K562 (cell line): ENCODE measurements around the gene JAM2. TPM values are rescaled to one million over a fixed set of nuclear protein-coding genes. Genes with fewer than 3 reads are reported as not detected.

Source experiments
- AFF1 ChIP-seq, 2 experiments: fragments of 450-650 bp; IDR thresholded peaks; 2 replicates each; pipeline ENCODE4 v1.6.1; 2018; ENCODE audit warnings: mild to moderate bottlenecking in 2 of 2, low read depth in 1 of 2; ENCODE audit not compliant: partially characterized antibody in 2 of 2
- CHAMP1 ChIP-seq: fragments of 450-650 bp; IDR thresholded peaks from 2 replicates; pipeline ENCODE4 v1.6.1; 2016; ENCODE audit warnings: mild to moderate bottlenecking
- NRF1 ChIP-seq, 2 experiments: fragments of 450-650 bp; IDR thresholded peaks in 1 of 2; conservative IDR thresholded peaks in 1 of 2; 2 replicates each; pipeline ENCODE4 v1.6.1; 2014; ENCODE audit warnings: mild to moderate bottlenecking in 2 of 2
- ZBTB40 ChIP-seq, 2 experiments: fragments of 450-650 bp in 1 of 2; sonication (generic) in 1 of 2; formaldehyde crosslinking in 1 of 2; IDR thresholded peaks; 2 replicates each; pipeline versions ENCODE4 v1.7.1 to v1.9.0; 2016 to 2022; ENCODE audit warnings: inconsistent platforms in 1 of 2, mild to moderate bottlenecking in 1 of 2, missing genetic modification reagents in 1 of 2
- polyA plus RNA-seq, 8 experiments: library from polyadenylated mRNA; depleted of rRNA in 4 of 8; stranded (reverse) in 5 of 8; unstranded in 3 of 8; fragments of >200 nt; fragmentation: Nextera tagmentation in 2 of 8; fragmentation: Illumina TruSeq in 1 of 8; extraction: Ambion mirVana in 2 of 8; extraction: Trizol in 1 of 8; gene quantifications; 2 replicates each; pipeline versions ENCODE4 v1.2.1 to v1.2.3, GENCODE V29; 2011 to 2014; ENCODE audit warnings: inconsistent platforms in 1 of 8, missing spikeins in 1 of 8
- total RNA-seq, 7 experiments: library from RNA; depleted of rRNA in 6 of 7; stranded (reverse); fragments of >200 nt in 6 of 7; fragmentation: Illumina TruSeq in 2 of 7; extraction: Trizol in 2 of 7; gene quantifications; 2 replicates each; pipeline versions ENCODE4 v1.2.1 to v1.2.3, GENCODE V29; 2011 to 2021; ENCODE audit warnings: low replicate concordance in 1 of 7

Gene JAM2
- total and polyA plus RNA-seq, 9 of the 15 experiments (the other 6 are each of a cell fraction or from before 2014, with no cell fraction given): 0.03 to 0.08 (median 0.07) TPM; not detected in 6

- TF ChIP-seq ZBTB40 (IDR thresholded peaks at IDR 0.05) (peak; percentile 99), ZBTB40 (CRISPR knock-in tag; IDR thresholded peaks at IDR 0.05) (no peak; the same call in 1 of the 2 replicates), NRF1 (conservative IDR thresholded peaks at IDR 0.05 in 1 of 2, IDR thresholded peaks at IDR 0.05 in 1 of 2) (peak; percentile 91 to 92), CHAMP1 (peak; percentile 71), AFF1 (IDR thresholded peaks at IDR 0.05; ENCODE audit: low read depth in 1 of 2, partially characterized antibody in 2 of 2) (peak in 1 of 2 experiments; percentile 92)
Measured at GRCh38 chr21:25734904-25735645, 96.0 kb downstream of the JAM2 start, which contains the start of the genes ATP5PF and GABPA (continued).
